CD14-positive monocyte (primary cell): Measurements from ENCODE around the gene SPEM1. TPM values are rescaled to one million over a fixed set of nuclear protein-coding genes. Genes with fewer than 3 reads are reported as not detected.

Experiments used
- DNase-seq, 3 donors: peaks; one replicate each; pipeline ENCODE4 v3.0.0-alpha.2; 2011 to 2022
- H2AFZ ChIP-seq: 2 replicates; pipeline ENCODE4 v1.6.0; 2012; ENCODE audit warnings: mild to moderate bottlenecking, low read depth, low read length, inconsistent platforms; ENCODE audit not compliant: insufficient read depth, poor library complexity, severe bottlenecking
- H3K27ac ChIP-seq, 2 donors: 1 replicate in 1 of 2; 2 replicates in 1 of 2; pipeline ENCODE4 v1.5.1; 2012 to 2013; ENCODE audit warnings: low read length in 2 of 2, control low read depth in 1 of 2, inconsistent platforms in 1 of 2, low read depth in 1 of 2, mild to moderate bottlenecking in 1 of 2
- H3K27me3 ChIP-seq, 2 donors: one replicate each; pipeline versions ENCODE4 v1.6.0 to v1.6.1; 2011 to 2013; ENCODE audit warnings: low read length in 2 of 2; ENCODE audit not compliant: control insufficient read depth in 2 of 2, insufficient read depth in 2 of 2
- H3K36me3 ChIP-seq, 2 donors: replicated peaks in 1 of 2; 1 replicate in 1 of 2; 2 replicates in 1 of 2; pipeline versions ENCODE4 v1.5.1 to v1.6.1; 2012 to 2013; ENCODE audit warnings: low read length in 2 of 2, control low read depth in 1 of 2, inconsistent platforms in 1 of 2, mild to moderate bottlenecking in 1 of 2; ENCODE audit not compliant: insufficient read depth in 2 of 2, control insufficient read depth in 1 of 2
- H3K4me1 ChIP-seq, 2 donors: 1 replicate in 1 of 2; 2 replicates in 1 of 2; pipeline versions ENCODE4 v1.5.1 to v1.6.1; 2012 to 2013; ENCODE audit warnings: low read length in 2 of 2, control low read depth in 1 of 2, inconsistent platforms in 1 of 2, mild to moderate bottlenecking in 1 of 2, moderate library complexity in 1 of 2; ENCODE audit not compliant: insufficient read depth in 2 of 2, control insufficient read depth in 1 of 2
- H3K4me2 ChIP-seq: replicated peaks from 2 replicates; pipeline ENCODE3; 2012; ENCODE audit warnings: low read length, moderate library complexity, mild to moderate bottlenecking; ENCODE audit not compliant: poor library complexity, severe bottlenecking; ENCODE audit errors: extremely low read depth
- H3K4me3 ChIP-seq, 3 experiments: fragments of 200-600 bp in 1 of 3; sonication (generic) in 1 of 3; replicated peaks in 1 of 3; 1 replicate in 2 of 3; 2 replicates in 1 of 3; pipeline ENCODE4 v1.5.1; 2011 to 2013; ENCODE audit warnings: low read length in 3 of 3, mild to moderate bottlenecking in 3 of 3, control low read depth in 2 of 3, low read depth in 2 of 3, inconsistent platforms in 1 of 3, moderate library complexity in 1 of 3
- H3K79me2 ChIP-seq: 2 replicates; pipeline ENCODE4 v1.6.0; 2012; ENCODE audit warnings: mild to moderate bottlenecking, control low read depth, inconsistent platforms, low read length, moderate library complexity; ENCODE audit not compliant: insufficient read depth
- H3K9ac ChIP-seq: 2 replicates; pipeline ENCODE4 v1.6.0; 2017; ENCODE audit warnings: low read length, mild to moderate bottlenecking; ENCODE audit not compliant: insufficient read depth, poor library complexity, severe bottlenecking
- H3K9me3 ChIP-seq, 2 donors: replicated peaks in 1 of 2; 1 replicate in 1 of 2; 2 replicates in 1 of 2; pipeline versions ENCODE4 v1.5.1 to v1.6.1; 2012 to 2013; ENCODE audit warnings: low read length in 2 of 2, control low read depth in 1 of 2; ENCODE audit not compliant: control insufficient read depth in 1 of 2, insufficient read depth in 1 of 2
- H4K20me1 ChIP-seq: 2 replicates; pipeline ENCODE4 v1.6.0; 2012; ENCODE audit warnings: mild to moderate bottlenecking, low read length, control low read depth, moderate library complexity; ENCODE audit not compliant: insufficient read depth
- H3K27ac Mint-ChIP-seq, 7 donors: one replicate each; pipeline ENCODE4 v1.8.0; 2020; ENCODE audit warnings: mild to moderate bottlenecking in 7 of 7, mixed read lengths in 7 of 7, moderate library complexity in 6 of 7, inconsistent platforms in 2 of 7
- H3K27me3 Mint-ChIP-seq, 3 donors: one replicate each; pipeline ENCODE4 v1.8.0; 2021 to 2022; ENCODE audit warnings: low read depth in 3 of 3, mild to moderate bottlenecking in 3 of 3, mixed read lengths in 3 of 3, moderate library complexity in 3 of 3, inconsistent platforms in 1 of 3
- H3K36me3 Mint-ChIP-seq, 2 donors: one replicate each; pipeline ENCODE4 v1.8.0; 2020; ENCODE audit warnings: mixed read lengths in 2 of 2, inconsistent platforms in 1 of 2, mild to moderate bottlenecking in 1 of 2
- H3K4me1 Mint-ChIP-seq: one replicate; pipeline ENCODE4 v1.8.0; 2020; ENCODE audit warnings: mild to moderate bottlenecking, mixed read lengths
- H3K4me3 Mint-ChIP-seq, 2 donors: one replicate each; pipeline ENCODE4 v1.8.0; 2020; ENCODE audit warnings: mild to moderate bottlenecking in 2 of 2, mixed read lengths in 2 of 2, moderate library complexity in 1 of 2
- H3K9me3 Mint-ChIP-seq, 7 donors: one replicate each; pipeline ENCODE4 v1.8.0; 2020 to 2022; ENCODE audit warnings: mixed read lengths in 7 of 7, mild to moderate bottlenecking in 6 of 7, moderate library complexity in 6 of 7, inconsistent platforms in 2 of 7
- WGBS: methylation state at CpG from one replicate; pipeline ENCODE4 v1.1.5; 2013; ENCODE audit warnings: missing lambda C conversion rate; ENCODE audit not compliant: insufficient coverage; 5-methylcytosine and 5-hydroxymethylcytosine counted together
- intact Hi-C, 2 donors: fragments of 100-400 bp; cut with micrococcal nuclease; formaldehyde crosslinking; loops; one replicate each; pipeline versions ENCODE4 v1.15.0 to v1.15.1; 2023
- polyA plus RNA-seq, 3 donors: library from polyadenylated mRNA; depleted of rRNA in 1 of 3; unstranded in 2 of 3; stranded (reverse) in 1 of 3; fragments of 300-500 nt in 2 of 3; fragments of >200 nt in 1 of 3; fragmentation: Illumina TruSeq in 2 of 3; gene quantifications; 1 replicate in 2 of 3; 2 replicates in 1 of 3; pipeline ENCODE4 v1.2.3, GENCODE V29; 2012 to 2021
- TF ChIP-seq, protein P1 (sequence below): fragments of 200-600 bp; IDR thresholded peaks from one replicate; pipeline ENCODE4 v1.8.0; 2022; ENCODE audit warnings: antibody characterized with exemption, mild to moderate bottlenecking

SPEM1 gene
- polyA plus RNA-seq, 3 donors: not detected

GRCh38 chr17:7382901-7383300 is 37.2 kb upstream of the SPEM1 start:
- Histone ChIP-seq H3K27me3 (peaks cover 34 to 59% of the 10 kb centered on the region in 2 donors), H3K79me2 (no peaks in the 10 kb centered on the region), H4K20me1 (no peaks in the 10 kb centered on the region), H3K36me3 (peaks cover 0 to 4% of the 10 kb centered on the region in 2 donors), H3K4me1 (peaks cover 16 to 23% of the 10 kb centered on the region in 2 donors), H3K4me3 (no peak overlapping the region), H3K27ac (no peak overlapping the region), H3K9ac (no peak overlapping the region), H2AFZ (no peak overlapping the region), H3K4me2 (no peak overlapping the region), H3K9me3 (no peaks in the 10 kb centered on the region)
- intact Hi-C loops: no loop called here
- H3K4me3 Mint-ChIP-seq: peak overlapping the region in 1 of 2 donors; percentile 84
- 100% methylated on average over 5 of the region's 10 CpGs for WGBS
- H3K36me3 Mint-ChIP-seq: peaks cover 14 to 17% of the 10 kb centered on the region in 2 donors
- H3K4me1 Mint-ChIP-seq: peaks cover 18% of the 10 kb centered on the region
- H3K27ac Mint-ChIP-seq: peak overlapping the region in 1 of 7 donors; percentile 47
- TF ChIP-seq, protein P1, sequence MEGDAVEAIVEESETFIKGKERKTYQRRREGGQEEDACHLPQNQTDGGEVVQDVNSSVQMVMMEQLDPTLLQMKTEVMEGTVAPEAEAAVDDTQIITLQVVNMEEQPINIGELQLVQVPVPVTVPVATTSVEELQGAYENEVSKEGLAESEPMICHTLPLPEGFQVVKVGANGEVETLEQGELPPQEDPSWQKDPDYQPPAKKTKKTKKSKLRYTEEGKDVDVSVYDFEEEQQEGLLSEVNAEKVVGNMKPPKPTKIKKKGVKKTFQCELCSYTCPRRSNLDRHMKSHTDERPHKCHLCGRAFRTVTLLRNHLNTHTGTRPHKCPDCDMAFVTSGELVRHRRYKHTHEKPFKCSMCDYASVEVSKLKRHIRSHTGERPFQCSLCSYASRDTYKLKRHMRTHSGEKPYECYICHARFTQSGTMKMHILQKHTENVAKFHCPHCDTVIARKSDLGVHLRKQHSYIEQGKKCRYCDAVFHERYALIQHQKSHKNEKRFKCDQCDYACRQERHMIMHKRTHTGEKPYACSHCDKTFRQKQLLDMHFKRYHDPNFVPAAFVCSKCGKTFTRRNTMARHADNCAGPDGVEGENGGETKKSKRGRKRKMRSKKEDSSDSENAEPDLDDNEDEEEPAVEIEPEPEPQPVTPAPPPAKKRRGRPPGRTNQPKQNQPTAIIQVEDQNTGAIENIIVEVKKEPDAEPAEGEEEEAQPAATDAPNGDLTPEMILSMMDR: no peak
- no peak for DNase-seq
- H3K27me3 Mint-ChIP-seq: peaks cover 50 to 73% (median 65%) of the 10 kb centered on the region in 3 donors
- peaks cover 7 to 21% (median 15%) of the 10 kb centered on the region in 7 donors for H3K9me3 Mint-ChIP-seq

DNA sequence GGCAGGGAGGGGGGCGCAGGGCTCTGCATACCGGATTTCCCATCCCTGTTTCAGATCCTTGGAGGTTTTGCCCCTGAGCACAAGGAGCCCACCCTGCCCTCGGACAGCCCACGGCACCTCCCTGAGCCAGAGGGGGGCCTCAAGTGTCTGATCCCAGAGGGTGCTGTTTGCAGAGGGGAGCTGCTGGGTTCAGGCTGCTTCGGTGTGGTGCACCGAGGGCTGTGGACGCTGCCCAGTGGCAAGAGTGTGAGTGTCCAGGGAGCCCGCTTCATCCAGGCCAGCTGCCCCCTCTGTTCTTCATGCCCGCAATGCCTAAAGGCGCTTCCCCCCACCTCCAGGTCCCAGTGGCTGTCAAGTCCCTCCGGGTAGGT is 36.8 kb upstream of the SPEM1 start:
- TF ChIP-seq, protein P1: no peak
- H3K4me2 ChIP-seq: peak overlapping the region; percentile 82
- H4K20me1 ChIP-seq: no peaks in the 10 kb centered on the region
- peaks cover 18 to 19% of the 10 kb centered on the region in 2 donors for H3K36me3 Mint-ChIP-seq
- no peaks in the 10 kb centered on the region for H3K9me3 ChIP-seq
- 92% methylated on average over 11 of the region's 11 CpGs for WGBS
- peaks cover 1 to 8% of the 10 kb centered on the region in 2 donors for H3K36me3 ChIP-seq
- peaks cover 18% of the 10 kb centered on the region for H3K4me1 Mint-ChIP-seq
- H3K27me3 Mint-ChIP-seq: peaks cover 50 to 71% (median 63%) of the 10 kb centered on the region in 3 donors
- H3K9ac ChIP-seq: no peak overlapping the region
- H3K4me3 ChIP-seq: no peak overlapping the region
- H3K4me3 Mint-ChIP-seq: peak overlapping the region in 1 of 2 donors; percentile 84
- H3K9me3 Mint-ChIP-seq: peaks cover 7 to 19% (median 14%) of the 10 kb centered on the region in 7 donors
- peaks cover 16 to 23% of the 10 kb centered on the region in 2 donors for H3K4me1 ChIP-seq
- no peaks in the 10 kb centered on the region for H3K79me2 ChIP-seq
- H3K27ac Mint-ChIP-seq: peak overlapping the region in 2 of 7 donors; percentile 25 to 47
- intact Hi-C loops: no loop called here
- H3K27ac ChIP-seq: no peak overlapping the region
- peaks cover 34 to 59% of the 10 kb centered on the region in 2 donors for H3K27me3 ChIP-seq
- no peak for DNase-seq
- H2AFZ ChIP-seq: no peak overlapping the region
